HepG2 (cell line): ENCODE results near the gene METTL27. TPM values are rescaled to one million over a fixed set of nuclear protein-coding genes. Genes with fewer than 3 reads are reported as not detected.

Experiments
- ATAC-seq: fragments of 200-7000 bp; cut with Tn5 transposase; 3 replicates; pipeline ENCODE4 v1.9.1; 2020; ENCODE audit warnings: mild to moderate bottlenecking, moderate library complexity
- BruUV-seq: library from RNA; stranded (reverse); fragments of 400-500 nt; replicated peaks from 2 replicates; lab custom pipeline; 2021; lab: Mats Ljungman, UMichigan
- CTCF ChIA-PET: fragments of 300-600 bp; formaldehyde crosslinking; extraction: SDS; loops from one replicate; lab custom pipeline; 2021; ENCODE audit warnings: low total read pairs, inconsistent platforms, low intra/inter-chr PET ratio; lab: Yijun Ruan, JAX
- POLR2A ChIA-PET: fragments of 350-600 bp; sonication (Branson Sonifier 250); formaldehyde crosslinking; loops from one replicate; lab custom pipeline; 2020; ENCODE audit warnings: antibody characterized with exemption, inconsistent platforms; lab: Yijun Ruan, JAX
- DNase-seq: peaks from one replicate; pipeline ENCODE4 v3.0.0-alpha.2; 2015; ENCODE audit warnings: low spot score
- FAIRE-seq: peaks from 3 replicates; lab custom pipeline; 2011; peaks lifted over from hg19 to GRCh38; lab: Jason Lieb, UNC
- H2AFZ ChIP-seq: one replicate; pipeline ENCODE4 v1.6.1; 2011; ENCODE audit warnings: low read length, inconsistent platforms
- H3K27ac ChIP-seq: fragments of 300-600 bp; 3 replicates; pipeline ENCODE4 v1.8.0; 2011; ENCODE audit warnings: mixed run types, mild to moderate bottlenecking, mixed read lengths, low read length, inconsistent platforms; ENCODE audit not compliant: insufficient read depth; ENCODE audit errors: extremely low read length
- H3K27me3 ChIP-seq, 2 experiments: fragments of 200-600 bp in 1 of 2; 2 replicates in 1 of 2; 3 replicates in 1 of 2; pipeline versions ENCODE4 v1.6.0 to v1.8.0; 2011; ENCODE audit warnings: low read length in 2 of 2, mild to moderate bottlenecking in 2 of 2, moderate library complexity in 2 of 2, inconsistent platforms in 1 of 2; ENCODE audit not compliant: insufficient read depth in 2 of 2, control insufficient read depth in 1 of 2
- H3K36me3 ChIP-seq, 2 experiments: fragments of 200-600 bp in 1 of 2; replicated peaks in 1 of 2; 2 replicates in 1 of 2; 3 replicates in 1 of 2; pipeline versions ENCODE4 v1.5.1 to v1.8.0; 2011; ENCODE audit warnings: low read length in 2 of 2, inconsistent platforms in 1 of 2; ENCODE audit not compliant: insufficient read depth in 2 of 2, control insufficient read depth in 1 of 2
- H3K4me1 ChIP-seq: 2 replicates; pipeline ENCODE4 v1.5.1; 2012; ENCODE audit warnings: low read length, inconsistent platforms; ENCODE audit not compliant: insufficient read depth
- H3K4me2 ChIP-seq: 2 replicates; pipeline ENCODE4 v1.6.0; 2011; ENCODE audit warnings: low read depth, low read length, inconsistent platforms
- H3K4me3 ChIP-seq, 3 experiments: fragments of 200-600 bp in 1 of 3; sonication (generic), shearing (Covaris generic) in 1 of 3; replicated peaks in 1 of 3; 2 replicates each; pipeline ENCODE4 v1.5.1; 2011 to 2016; ENCODE audit warnings: low read length in 3 of 3, inconsistent platforms in 2 of 3, low read depth in 2 of 3, mild to moderate bottlenecking in 2 of 3, control low read depth in 1 of 3, mixed read lengths in 1 of 3; ENCODE audit not compliant: insufficient read depth in 1 of 3
- H3K79me2 ChIP-seq: one replicate; pipeline ENCODE4 v1.6.1; 2011; ENCODE audit warnings: low read length, inconsistent platforms; ENCODE audit not compliant: insufficient read depth
- H3K9ac ChIP-seq: 2 replicates; pipeline ENCODE4 v1.6.0; 2011; ENCODE audit warnings: mild to moderate bottlenecking, low read depth, low read length, inconsistent platforms; ENCODE audit not compliant: insufficient read depth
- H3K9me3 ChIP-seq: 2 replicates; pipeline ENCODE4 v1.5.1; 2012; ENCODE audit warnings: mild to moderate bottlenecking, low read length
- H4K20me1 ChIP-seq: 2 replicates; pipeline ENCODE4 v1.6.0; 2011; ENCODE audit warnings: inconsistent platforms, mild to moderate bottlenecking, low read length, moderate library complexity; ENCODE audit not compliant: insufficient read depth
- ATRX ChIP-seq: sonication (generic); formaldehyde crosslinking; IDR thresholded peaks from 2 replicates; pipeline ENCODE4 v1.4.0; 2020; ENCODE audit warnings: missing genetic modification reagents, borderline replicate concordance
- BHLHE40 ChIP-seq: IDR thresholded peaks from 2 replicates; pipeline ENCODE4 v1.6.1; 2011; ENCODE audit warnings: low read length, improper control_type of control experiment
- CTCF ChIP-seq: sonication (generic); formaldehyde crosslinking; IDR thresholded peaks from 2 replicates; pipeline ENCODE4 v1.5.0; 2020; ENCODE audit warnings: mild to moderate bottlenecking, missing genetic modification reagents, moderate library complexity
- HMGA1 ChIP-seq: sonication (generic); formaldehyde crosslinking; conservative IDR thresholded peaks from 2 replicates; pipeline ENCODE4 v1.4.0; 2020; ENCODE audit warnings: missing genetic modification reagents
- HOXA3 ChIP-seq: sonication (generic); formaldehyde crosslinking; IDR thresholded peaks from 2 replicates; pipeline ENCODE4 v1.5.0; 2020; ENCODE audit warnings: missing genetic modification reagents
- KDM3A ChIP-seq: IDR thresholded peaks from 2 replicates; pipeline ENCODE4 v1.6.1; 2018; ENCODE audit warnings: low read depth, missing compliant biosample characterization
- KLF6 ChIP-seq: IDR thresholded peaks from 2 replicates; pipeline ENCODE4 v1.8.0; 2016; ENCODE audit warnings: missing biosample characterization, missing genetic modification reagents
- RAD21 ChIP-seq: fragments of 450-650 bp; formaldehyde crosslinking; IDR thresholded peaks from 2 replicates; pipeline ENCODE4 v1.5.0; 2020; ENCODE audit warnings: mild to moderate bottlenecking
- REL ChIP-seq: sonication (generic); formaldehyde crosslinking; conservative IDR thresholded peaks from 2 replicates; pipeline ENCODE4 v1.8.0; 2022; ENCODE audit warnings: mild to moderate bottlenecking, missing genetic modification reagents, moderate library complexity
- SMC3 ChIP-seq: IDR thresholded peaks from 2 replicates; pipeline ENCODE4 v1.6.1; 2011; ENCODE audit warnings: low read length, improper control_type of control experiment
- STAG1 ChIP-seq: sonication (generic); formaldehyde crosslinking; IDR thresholded peaks from 2 replicates; pipeline ENCODE4 v1.4.0; 2020; ENCODE audit warnings: missing genetic modification reagents
- ZNF777 ChIP-seq: sonication (generic); formaldehyde crosslinking; IDR thresholded peaks from 2 replicates; pipeline ENCODE4 v1.4.0; 2020; ENCODE audit warnings: missing genetic modification reagents
- WGBS: methylation state at CpG from one replicate; pipeline ENCODE4 v1.1.6; 2017; ENCODE audit warnings: low lambda C conversion rate; 5-methylcytosine and 5-hydroxymethylcytosine counted together
- in situ Hi-C: cut with HindIII; loops from 2 replicates; pipeline ENCODE4 v1.10.0; 2017; ENCODE audit warnings: low pct_unique_long_range_greater_than_20kb; ENCODE audit not compliant: extremely low pct_ligation_motif_present
- intact Hi-C: fragments of 100-400 bp; cut with micrococcal nuclease; formaldehyde crosslinking; loops from one replicate; pipeline ENCODE4 v1.10.0; 2022; ENCODE audit not compliant: unreplicated experiment
- polyA plus RNA-seq, 8 experiments: library from polyadenylated mRNA; depleted of rRNA in 3 of 8; stranded (reverse) in 7 of 8; unstranded in 1 of 8; fragments of >200 nt; fragmentation: Illumina TruSeq in 4 of 8; extraction: Trizol in 4 of 8; gene quantifications; 2 replicates each; pipeline versions ENCODE4 v1.2.1 to v1.2.3, GENCODE V29; 2011 to 2016; ENCODE audit warnings: low read depth in 4 of 8, missing spikeins in 1 of 8, mixed read lengths in 1 of 8; ENCODE audit not compliant: insufficient read depth in 1 of 8
- total RNA-seq, 5 experiments: library from RNA; depleted of rRNA; stranded (reverse); fragments of >200 nt; fragmentation: Illumina TruSeq; extraction: Trizol; gene quantifications; 2 replicates each; pipeline ENCODE4 v1.2.3, GENCODE V29; 2016; ENCODE audit warnings: low read depth in 1 of 5
- TF ChIP-seq, protein P1 (sequence below), 2 experiments: sonication (generic) in 1 of 2; formaldehyde crosslinking in 1 of 2; IDR thresholded peaks; 2 replicates each; pipeline versions ENCODE4 v1.6.1 to v1.9.0; 2014 to 2022; ENCODE audit warnings: antibody characterized with exemption in 1 of 2, borderline replicate concordance in 1 of 2, inconsistent platforms in 1 of 2, low read depth in 1 of 2, missing genetic modification reagents in 1 of 2

METTL27 gene
- total and polyA plus RNA-seq, 2 of the 13 experiments (the other 11 are each of a cell fraction or from before 2014, with no cell fraction given) = 2.0 to 3.0 TPM

- CTCF ChIA-PET = interaction anchor here (1.6 to 1.7 kb wide), 2 partner anchors 113 to 161 kb away, joined by 12 read pairs; no protein-coding TSS in a partner anchor
- POLR2A ChIA-PET = interaction anchor here (1.0 kb wide), 1 partner anchor 113 kb away, joined by 4 read pairs; no protein-coding TSS in a partner anchor
- Histone ChIP-seq H3K4me2 (no peak overlapping the region), H3K27me3 (peaks cover 3 to 5% of the 10 kb centered on the region in 2 experiments; a peak in 4 of 5 replicates), H4K20me1 (no peaks in the 10 kb centered on the region), H3K27ac (no peak overlapping the region), H3K79me2 (no peaks in the 10 kb centered on the region), H3K4me1 (peaks cover 34% of the 10 kb centered on the region), H3K36me3 (no peaks in the 10 kb centered on the region), H3K9ac (no peak overlapping the region), H3K4me3 (no peak overlapping the region), H3K9me3 (no peaks in the 10 kb centered on the region)
- in situ Hi-C loops = no loop called here
- ATAC-seq (peak; percentile 16; the same call in 1 of the 3 replicates), FAIRE-seq (no peak)
- intact Hi-C loops = loop anchor here (1.0 kb wide), 1 partner anchor 161 kb away; no protein-coding TSS in a partner anchor
- 2% methylated on average over 5 of the region's 6 CpGs for WGBS
- TF ChIP-seq KLF6 (CRISPR knock-in tag) (no peak), BHLHE40 (no peak), CTCF (CRISPR knock-in tag) (peak; percentile 61), RAD21 (CRISPR knock-in tag) (peak; percentile 56), REL (CRISPR knock-in tag) (no peak), SMC3 (peak; percentile 49; the same call in 1 of the 2 replicates), ZNF777 (CRISPR knock-in tag) (no peak), KDM3A (CRISPR knock-in tag) (no peak), ATRX (no peak), HMGA1 (CRISPR knock-in tag) (no peak), STAG1 (CRISPR knock-in tag) (peak; percentile 80), HOXA3 (CRISPR knock-in tag) (no peak)
- TF ChIP-seq, protein P1, sequence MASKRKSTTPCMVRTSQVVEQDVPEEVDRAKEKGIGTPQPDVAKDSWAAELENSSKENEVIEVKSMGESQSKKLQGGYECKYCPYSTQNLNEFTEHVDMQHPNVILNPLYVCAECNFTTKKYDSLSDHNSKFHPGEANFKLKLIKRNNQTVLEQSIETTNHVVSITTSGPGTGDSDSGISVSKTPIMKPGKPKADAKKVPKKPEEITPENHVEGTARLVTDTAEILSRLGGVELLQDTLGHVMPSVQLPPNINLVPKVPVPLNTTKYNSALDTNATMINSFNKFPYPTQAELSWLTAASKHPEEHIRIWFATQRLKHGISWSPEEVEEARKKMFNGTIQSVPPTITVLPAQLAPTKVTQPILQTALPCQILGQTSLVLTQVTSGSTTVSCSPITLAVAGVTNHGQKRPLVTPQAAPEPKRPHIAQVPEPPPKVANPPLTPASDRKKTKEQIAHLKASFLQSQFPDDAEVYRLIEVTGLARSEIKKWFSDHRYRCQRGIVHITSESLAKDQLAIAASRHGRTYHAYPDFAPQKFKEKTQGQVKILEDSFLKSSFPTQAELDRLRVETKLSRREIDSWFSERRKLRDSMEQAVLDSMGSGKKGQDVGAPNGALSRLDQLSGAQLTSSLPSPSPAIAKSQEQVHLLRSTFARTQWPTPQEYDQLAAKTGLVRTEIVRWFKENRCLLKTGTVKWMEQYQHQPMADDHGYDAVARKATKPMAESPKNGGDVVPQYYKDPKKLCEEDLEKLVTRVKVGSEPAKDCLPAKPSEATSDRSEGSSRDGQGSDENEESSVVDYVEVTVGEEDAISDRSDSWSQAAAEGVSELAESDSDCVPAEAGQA (IDR thresholded peaks at IDR 0.05; ENCODE audit: low read depth) = no peak
- TF ChIP-seq, protein P1 (CRISPR knock-in tag; IDR thresholded peaks at IDR 0.05; ENCODE audit: borderline replicate concordance) = no peak
- TF ChIP-seq, all 625 proteins: peak for 4
- DNase-seq = peak; percentile 34
- no TSS peak for BruUV-seq
- H2AFZ ChIP-seq = no peak overlapping the region
Measured at GRCh38 chr7:73865738-73866445, 23.6 kb upstream of the METTL27 start.
